Measurements from ENCODE around the gene SOWAHA.
A peak's percentile ranks its signal among the peaks of the same experiment; 100 is the strongest.

The SOWAHA gene

GRCh38 chr5:132808866-132809265 lies 4.2 kb upstream of the SOWAHA start:
- no peak for DNase-seq

GRCh38 chr5:132810605-132811004 lies 2.5 kb upstream of the SOWAHA start:
- DNase-seq = no peak

GRCh38 chr5:132812123-132812765 lies 858 bp upstream of the SOWAHA start:
- DNase-seq = no peak

GRCh38 chr5:132813599-132814502 lies 749 bp downstream of the SOWAHA start:
- DNase-seq = no peak

GRCh38 chr5:132814503-132815294 lies 1.6 kb downstream of the SOWAHA start:
- DNase-seq = no peak

- peak; percentile 25 for DNase-seq
Observed at GRCh38 chr5:132815454-132815853, 2.4 kb downstream of the SOWAHA start.

- DNase-seq = no peak
Observed at GRCh38 chr5:132816083-132816482, 3.0 kb downstream of the SOWAHA start.

GRCh38 chr5:132816554-132816953 lies 3.5 kb downstream of the SOWAHA start:
- DNase-seq = no peak

GRCh38 chr5:132817011-132817410 lies 3.9 kb downstream of the SOWAHA start:
- DNase-seq = no peak

GRCh38 chr5:132819468-132819867 lies 6.4 kb downstream of the SOWAHA start:
- no peak for DNase-seq

GRCh38 chr5:132820162-132820754 lies 7.2 kb downstream of the SOWAHA start:
- DNase-seq = peak; percentile 84

- DNase-seq = no peak
Observed at GRCh38 chr5:132821350-132821749, 8.2 kb downstream of the SOWAHA start.

- peak; percentile 36 for DNase-seq
Observed at GRCh38 chr5:132821791-132822190, 8.7 kb downstream of the SOWAHA start.

- DNase-seq = peak; percentile 21
Observed at GRCh38 chr5:132822650-132823480, 9.8 kb downstream of the SOWAHA start.

- no peak for DNase-seq
Observed at GRCh38 chr5:132823481-132824050, 10.5 kb downstream of the SOWAHA start.

- no peak for DNase-seq
Observed at GRCh38 chr5:132824426-132824825, 11.3 kb downstream of the SOWAHA start.

GRCh38 chr5:132825033-132825833 lies 12.1 kb downstream of the SOWAHA start:
- DNase-seq = no peak

- no peak for DNase-seq
Observed at GRCh38 chr5:132825834-132826391, 12.8 kb downstream of the SOWAHA start.

GRCh38 chr5:132826424-132827082 lies 13.5 kb downstream of the SOWAHA start:
- DNase-seq = no peak
